Umbilical cord (tissue), 2 donors: Measurements from ENCODE around the gene OR51B5. TPM values are rescaled to one million over a fixed set of nuclear protein-coding genes. Genes with fewer than 3 reads are reported as not detected.
A peak's percentile ranks its signal among the peaks of the same experiment; 100 is the strongest.
"Not testable (repeated sequence)": the region's sequence is repeated elsewhere in the genome, so short reads cannot be mapped to it uniquely, and the experiment has no call there.

Experiments
- DNase-seq: peaks from one replicate; pipeline ENCODE4 v3.0.0-alpha.2; 2015; ENCODE audit warnings: low spot score
- total RNA-seq: library from RNA; depleted of rRNA; stranded (reverse); fragments of >200 nt; gene quantifications from one replicate; pipeline ENCODE4 v1.2.3, GENCODE V29; 2014; ENCODE audit warnings: low replicate concordance; ENCODE audit not compliant: insufficient read depth

The OR51B5 gene, protein sequence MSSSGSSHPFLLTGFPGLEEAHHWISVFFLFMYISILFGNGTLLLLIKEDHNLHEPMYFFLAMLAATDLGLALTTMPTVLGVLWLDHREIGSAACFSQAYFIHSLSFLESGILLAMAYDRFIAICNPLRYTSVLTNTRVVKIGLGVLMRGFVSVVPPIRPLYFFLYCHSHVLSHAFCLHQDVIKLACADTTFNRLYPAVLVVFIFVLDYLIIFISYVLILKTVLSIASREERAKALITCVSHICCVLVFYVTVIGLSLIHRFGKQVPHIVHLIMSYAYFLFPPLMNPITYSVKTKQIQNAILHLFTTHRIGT
- 17.1 TPM for total RNA-seq

DNA sequence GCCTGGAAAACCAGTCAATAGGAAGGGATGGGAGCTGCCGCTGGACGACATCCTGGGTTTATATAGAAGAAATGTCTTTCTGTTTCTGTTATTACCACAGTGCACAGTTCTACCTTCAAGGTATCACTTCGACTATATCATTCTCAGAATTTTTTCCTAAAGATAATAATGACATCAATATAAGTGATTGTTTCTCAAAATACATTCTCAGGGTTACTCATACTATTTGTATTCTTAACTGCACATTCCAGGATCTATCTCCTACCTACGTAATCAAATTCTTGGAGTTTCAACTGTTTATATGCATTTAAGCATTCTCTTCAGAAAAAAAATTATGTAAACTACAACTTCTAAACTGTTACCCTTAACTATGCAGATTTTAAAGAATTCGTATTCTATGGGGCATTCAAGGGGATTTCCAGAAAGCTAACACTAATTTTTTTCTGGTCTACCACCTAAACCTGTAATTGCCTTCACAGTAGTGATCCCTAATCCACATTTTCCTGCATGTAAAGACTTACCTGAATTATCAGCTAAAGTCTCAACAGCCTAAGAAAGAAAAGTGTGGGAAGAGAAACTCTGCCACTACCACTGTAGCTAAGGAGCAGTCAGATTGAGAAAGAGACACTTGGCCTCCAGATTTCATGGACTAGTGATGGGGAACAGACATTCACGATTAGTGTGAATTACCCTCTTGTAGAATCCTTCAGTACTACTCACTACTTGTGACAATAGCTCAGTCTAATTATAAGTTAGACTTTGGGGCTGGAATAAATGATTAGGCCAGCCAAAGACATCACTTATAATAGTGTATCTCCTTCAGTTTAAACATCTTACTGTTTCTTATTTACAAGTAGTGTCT lies at the start of gene OR51B5:
OR51B5 (minus strand) TSS at position 51 of the 862 bp plus-strand sequence; CDS start at position 51, 0 bp downstream.
- no peak for DNase-seq

DNA sequence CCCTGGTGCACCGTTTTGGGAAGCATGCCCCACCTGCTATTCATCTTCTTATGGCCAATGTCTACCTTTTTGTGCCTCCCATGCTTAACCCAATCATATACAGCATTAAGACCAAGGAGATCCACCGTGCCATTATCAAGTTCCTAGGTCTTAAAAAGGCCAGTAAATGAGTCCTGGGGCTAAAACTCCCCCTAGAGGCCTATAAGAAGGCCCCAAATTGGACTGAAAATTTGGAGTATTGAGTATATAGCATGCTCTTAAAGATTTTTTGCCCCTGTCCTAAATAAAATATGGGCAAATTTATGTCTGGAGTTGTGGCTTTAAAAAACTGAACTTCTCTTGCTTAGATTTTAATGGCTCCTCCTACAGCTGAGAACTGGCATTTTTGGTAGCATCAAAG lies 46.9 kb upstream of the OR51B5 start:
- DNase-seq = no peak

DNA sequence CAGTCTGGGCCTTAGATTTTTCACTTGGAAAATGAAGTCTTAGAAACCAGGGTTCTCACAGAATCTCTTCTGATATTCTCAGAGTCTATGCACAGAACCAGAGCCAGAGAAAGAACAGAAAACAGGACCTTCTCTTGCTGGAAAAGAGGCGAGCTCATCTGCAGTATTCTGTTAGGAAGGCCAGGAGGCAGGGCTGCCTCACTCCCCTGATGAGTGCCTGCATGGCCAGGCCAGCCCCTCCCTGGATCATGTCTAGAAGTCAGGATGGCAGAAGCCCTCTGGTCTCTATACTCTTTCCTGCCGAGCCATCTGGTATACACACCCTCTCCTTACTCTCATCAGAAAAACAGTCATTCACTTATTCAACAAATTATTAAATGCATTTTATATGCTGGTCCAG lies 41.0 kb upstream of the OR51B5 start:
- no peak for DNase-seq

DNA sequence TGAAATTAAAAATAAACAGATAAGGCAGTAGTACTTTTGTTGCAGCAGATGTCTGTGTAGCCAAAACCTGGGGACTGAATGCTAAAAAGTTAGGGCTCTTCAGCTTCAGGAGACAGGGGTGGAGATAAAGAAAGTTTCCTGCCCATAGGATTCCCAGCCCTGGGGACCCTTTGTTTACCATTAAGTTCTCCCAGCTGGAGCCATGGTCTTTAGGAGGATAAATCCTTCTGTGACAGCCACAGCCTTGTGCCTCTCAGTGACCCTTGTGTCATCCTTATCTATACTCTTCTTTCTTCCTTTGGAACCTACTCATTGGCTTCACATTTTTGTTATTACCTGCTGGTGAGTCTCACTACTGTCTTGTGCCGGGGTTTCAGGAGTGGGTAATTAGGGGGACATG lies 40.3 kb upstream of the OR51B5 start, which contains the start of gene OR51M1:
OR51M1 (plus strand) TSS at position 237 of the 400 bp plus-strand sequence. CDS start 5,587 bp downstream, outside the sequence.
- no peak for DNase-seq

DNA sequence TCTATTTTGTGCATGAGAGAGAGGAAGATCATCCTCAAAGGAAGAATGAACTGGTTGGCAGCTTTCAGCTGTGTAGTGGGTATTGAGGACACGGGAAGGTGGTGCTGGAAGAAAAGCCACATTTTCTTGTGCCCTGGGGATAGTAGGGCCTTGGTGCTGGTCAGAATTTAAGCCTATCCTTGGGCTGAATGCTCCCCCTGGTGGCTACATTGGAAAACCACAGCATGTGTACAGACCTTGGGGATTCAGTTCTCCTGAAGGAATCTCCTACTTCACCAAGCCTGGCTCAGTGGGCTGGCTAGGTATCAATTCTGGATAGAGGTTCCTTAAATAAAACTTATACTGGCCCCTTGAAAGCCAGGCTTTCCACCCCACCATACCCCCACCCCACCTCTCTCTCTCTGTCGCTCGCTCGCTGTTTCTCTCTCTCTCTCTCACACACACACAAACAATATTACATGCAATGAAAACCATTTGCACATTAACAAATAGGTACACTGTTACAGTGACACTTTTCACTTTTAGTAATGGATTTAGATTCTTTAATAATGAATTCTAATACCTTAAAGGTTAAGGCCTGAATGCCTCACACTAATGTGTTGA lies 37.5 kb upstream of the OR51B5 start:
- peak; percentile 57 for DNase-seq

DNA sequence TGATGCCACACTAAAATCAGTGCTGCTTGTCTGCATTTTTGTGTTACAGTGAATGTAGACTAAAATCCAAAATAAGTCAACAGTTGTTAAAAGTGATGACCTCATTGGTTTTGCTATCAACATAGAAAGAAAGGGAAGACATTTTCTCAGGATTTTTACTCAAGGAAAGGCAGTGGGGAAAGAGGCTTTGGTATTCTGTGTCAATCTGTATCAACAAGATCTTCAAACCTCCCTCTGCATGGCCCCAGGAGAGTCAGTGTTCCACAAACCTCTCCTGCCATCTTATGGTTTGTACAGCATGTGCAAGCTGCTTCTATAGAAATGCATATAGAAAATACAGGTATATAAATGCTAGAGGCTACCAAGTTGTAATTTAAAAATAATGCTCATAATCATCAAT lies 26.5 kb upstream of the OR51B5 start:
- DNase-seq = peak; percentile 84

DNA sequence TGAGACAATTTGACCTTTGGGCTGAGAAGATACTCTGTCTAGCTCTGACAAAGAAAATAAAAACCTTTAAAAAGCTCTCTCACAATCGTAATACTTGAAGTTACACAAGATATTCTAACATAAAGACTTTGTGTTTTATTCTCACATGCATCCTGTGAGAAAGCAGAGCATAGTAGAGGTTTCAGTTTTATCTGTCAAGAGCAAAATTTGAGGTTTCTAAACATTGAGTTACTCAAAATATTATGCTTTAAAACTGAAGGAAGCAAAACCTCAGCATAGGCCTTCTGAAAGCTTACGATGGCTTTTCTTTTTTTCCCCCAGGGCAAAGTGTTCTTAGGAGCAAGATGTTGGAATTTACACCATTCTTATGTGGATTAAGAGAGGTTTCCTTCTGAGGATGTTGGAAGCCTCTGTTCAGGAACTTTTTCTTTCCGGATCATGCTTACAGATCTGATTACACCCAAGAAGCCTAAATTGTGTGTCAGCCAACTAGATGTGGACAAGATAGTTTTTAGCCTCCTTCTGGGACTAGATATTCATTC lies 25.2 kb upstream of the OR51B5 start:
- peak; percentile 44 for DNase-seq

DNA sequence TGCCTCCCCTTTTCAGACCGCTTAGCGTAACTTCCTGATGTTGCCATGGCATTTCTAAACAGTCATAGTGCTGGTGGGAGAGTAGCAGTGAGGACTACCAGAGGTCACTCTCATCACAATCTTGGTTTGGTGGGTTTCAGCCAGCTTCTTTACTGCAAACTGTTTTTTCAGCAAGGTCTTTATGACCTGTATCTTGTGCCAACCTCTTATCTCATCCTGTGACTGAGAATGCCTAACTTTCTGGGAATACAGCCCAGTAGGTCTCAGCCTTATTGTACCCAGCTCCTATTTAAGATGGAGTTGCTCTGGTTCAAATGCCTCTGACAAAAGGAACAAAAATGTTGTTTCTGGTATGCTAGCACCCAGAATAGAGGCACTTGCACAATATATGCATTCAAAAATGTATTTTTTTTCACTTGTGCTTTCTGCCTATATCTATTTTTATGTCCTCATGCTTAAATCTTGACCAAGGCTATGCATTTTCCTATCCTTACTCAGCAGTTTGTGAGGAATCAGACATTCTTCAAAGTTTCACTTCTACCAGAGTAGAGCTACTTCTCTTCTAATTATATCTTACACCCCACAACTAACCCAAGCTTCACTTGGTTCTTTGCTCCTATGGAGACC lies 24.2 kb upstream of the OR51B5 start:
- peak; percentile 69 for DNase-seq

DNA sequence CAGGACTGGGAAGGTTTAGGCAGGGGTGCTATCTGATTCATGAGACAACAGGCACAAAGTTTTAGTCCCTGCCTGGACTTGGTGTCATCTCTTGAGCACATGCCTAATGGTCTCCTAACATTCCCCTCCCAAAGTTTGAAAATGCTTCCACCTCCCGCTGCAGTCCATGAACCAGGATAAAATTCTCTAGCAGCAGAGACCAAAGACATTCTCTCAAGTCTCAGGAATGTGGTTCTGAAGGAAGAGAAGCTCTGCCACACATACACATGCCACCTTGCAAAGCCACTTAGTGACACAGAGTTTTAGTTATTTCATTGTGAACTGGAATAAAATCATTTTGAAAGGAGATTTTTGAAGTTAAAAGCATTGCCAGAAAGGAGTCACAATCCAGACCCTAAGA lies 23.5 kb upstream of the OR51B5 start:
- no peak for DNase-seq

DNA sequence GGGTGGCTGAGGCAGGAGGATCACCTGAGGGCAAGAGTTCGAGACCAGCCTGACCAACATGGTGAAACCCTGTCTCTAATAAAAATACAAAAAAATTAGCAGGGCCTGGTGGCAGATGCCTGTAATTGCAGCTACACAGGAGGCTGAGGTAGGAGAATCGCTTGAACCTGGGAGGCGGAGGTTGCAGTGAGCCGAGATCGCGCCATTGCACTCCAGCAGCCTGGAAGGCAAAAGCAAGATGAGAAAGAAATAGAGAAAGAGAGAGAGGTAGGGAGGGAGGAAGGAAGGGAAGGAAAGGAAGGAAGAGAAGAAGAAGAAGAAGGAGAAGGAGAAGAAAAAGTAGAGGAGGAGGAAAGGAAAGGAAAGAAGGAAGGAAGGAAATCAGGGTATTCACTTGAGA lies 23.0 kb upstream of the OR51B5 start:
- not testable (repeated sequence) for DNase-seq

DNA sequence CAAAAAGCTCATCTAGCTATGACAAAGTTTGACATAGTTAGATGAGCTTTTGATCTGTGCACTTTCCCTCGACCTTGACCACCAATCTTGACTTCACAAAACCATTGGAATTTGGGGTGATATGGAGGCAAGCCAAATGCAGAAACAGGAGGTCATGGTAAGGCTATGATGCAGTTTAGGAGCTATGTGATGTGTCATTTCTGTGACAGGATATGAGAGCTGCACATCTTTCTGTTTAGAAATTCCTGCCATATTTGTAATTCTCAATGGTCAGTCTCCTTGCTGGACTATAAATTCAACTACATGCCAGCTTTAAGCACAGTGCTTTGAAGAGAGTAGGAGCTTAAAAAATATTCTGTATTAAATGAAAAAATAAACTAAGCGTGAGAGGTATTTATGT lies 20.9 kb upstream of the OR51B5 start:
- no peak for DNase-seq

DNA sequence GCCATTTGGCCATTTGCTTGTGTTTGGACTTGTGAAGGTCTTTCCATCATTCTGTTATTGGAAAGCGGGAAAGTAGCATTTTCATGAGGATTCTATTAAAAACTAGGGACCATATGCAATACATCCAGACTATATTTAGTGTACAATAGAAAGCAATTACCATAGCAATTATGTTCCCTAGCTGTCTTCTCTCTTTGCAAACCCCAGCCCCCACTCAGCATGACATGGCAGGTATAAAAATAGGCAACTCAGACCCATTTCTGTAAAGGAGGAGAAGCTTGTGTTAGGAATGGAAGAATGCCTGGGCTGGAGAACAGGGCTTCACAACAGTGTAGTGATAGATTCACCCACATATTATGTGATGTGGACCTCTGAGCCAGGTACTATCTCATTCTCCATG lies 20.4 kb upstream of the OR51B5 start:
- no peak for DNase-seq

DNA sequence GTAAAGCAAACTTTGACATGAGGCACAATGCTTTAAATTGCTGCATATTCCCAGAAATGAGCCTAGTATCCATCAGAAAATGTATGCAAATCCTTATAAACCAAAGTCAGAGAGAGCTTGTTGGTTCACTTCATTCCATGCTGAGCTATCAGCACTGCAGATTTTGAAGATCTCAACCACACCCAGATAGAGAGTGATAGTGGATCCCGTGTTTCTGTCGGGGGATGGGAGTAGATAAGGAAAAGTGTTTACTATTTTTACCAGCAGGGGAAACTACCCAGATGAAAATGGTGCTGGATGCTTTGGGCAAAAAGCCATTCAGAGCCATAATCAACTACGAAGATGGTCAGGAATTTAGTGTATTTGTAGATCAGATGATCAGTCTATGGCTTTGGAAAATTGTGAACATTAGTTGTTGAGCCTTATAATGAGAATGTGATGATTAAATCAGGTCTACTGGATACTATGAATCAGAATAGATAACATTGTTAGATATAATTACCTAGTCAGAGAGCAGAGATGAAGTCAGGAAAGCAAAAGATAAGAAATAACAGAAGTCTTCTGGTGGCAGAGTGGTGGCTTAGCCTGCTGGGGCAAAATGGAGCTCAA lies 18.8 kb upstream of the OR51B5 start:
- no peak for DNase-seq

DNA sequence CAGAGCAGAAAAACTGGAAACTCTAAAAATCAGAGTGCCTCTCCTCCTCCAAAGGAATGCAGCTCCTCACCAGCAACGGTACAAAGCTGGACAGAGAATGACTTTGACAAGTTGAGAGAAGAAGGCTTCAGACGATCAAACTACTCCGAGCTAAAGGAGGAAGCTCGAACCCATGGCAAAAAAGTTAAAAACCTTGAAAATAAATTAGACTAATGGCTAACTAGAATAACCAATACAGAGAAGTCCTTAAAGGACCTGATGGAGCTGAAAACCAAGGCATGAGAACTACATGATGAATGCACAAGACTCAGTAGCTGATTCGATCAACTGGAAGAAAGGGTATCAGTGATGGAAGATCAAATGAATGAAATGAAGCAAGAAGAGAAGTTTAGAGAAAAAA lies 12.7 kb upstream of the OR51B5 start:
- not testable (repeated sequence) for DNase-seq

DNA sequence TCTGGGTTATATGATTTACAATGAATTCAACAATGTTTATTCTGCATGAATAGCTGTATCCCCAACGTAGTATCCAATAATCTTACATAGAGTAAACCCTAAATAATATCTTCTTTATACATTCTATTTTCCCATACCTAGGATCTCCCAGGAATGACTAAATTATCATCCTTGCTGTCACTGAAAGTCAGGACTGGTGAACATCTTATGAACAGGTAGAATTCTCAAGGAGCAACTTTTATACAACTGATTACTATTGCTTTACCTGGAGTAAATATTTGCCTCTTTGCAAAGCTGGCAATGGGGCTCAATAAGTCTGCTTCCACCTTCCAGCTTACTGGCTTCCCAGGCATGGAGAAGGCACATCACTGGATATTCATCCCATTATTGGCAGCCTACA lies 7.9 kb upstream of the OR51B5 start, which contains the start of gene OR51B6:
OR51B6 (plus strand) TSS at position 301 of the 400 bp plus-strand sequence; CDS start at position 301, 0 bp downstream.
- DNase-seq = no peak

DNA sequence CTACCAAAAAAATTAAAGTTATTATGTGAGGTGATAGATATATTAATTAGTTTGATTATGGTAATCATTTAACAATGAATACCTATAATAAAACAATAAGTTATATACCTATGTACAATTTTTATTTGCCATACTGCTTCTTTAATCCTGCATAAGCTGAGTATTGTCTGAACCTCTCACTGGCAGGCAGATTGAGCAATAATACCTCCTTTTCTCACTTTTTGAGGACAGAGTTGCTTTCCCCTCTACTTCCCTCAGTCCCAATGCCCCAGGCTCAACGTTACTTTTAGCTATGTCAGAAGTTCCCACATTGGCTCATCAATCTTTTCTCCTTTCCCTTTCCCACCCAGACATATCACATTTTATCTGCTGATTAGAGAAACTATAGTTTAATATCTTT lies 6.2 kb upstream of the OR51B5 start:
- no peak for DNase-seq

DNA sequence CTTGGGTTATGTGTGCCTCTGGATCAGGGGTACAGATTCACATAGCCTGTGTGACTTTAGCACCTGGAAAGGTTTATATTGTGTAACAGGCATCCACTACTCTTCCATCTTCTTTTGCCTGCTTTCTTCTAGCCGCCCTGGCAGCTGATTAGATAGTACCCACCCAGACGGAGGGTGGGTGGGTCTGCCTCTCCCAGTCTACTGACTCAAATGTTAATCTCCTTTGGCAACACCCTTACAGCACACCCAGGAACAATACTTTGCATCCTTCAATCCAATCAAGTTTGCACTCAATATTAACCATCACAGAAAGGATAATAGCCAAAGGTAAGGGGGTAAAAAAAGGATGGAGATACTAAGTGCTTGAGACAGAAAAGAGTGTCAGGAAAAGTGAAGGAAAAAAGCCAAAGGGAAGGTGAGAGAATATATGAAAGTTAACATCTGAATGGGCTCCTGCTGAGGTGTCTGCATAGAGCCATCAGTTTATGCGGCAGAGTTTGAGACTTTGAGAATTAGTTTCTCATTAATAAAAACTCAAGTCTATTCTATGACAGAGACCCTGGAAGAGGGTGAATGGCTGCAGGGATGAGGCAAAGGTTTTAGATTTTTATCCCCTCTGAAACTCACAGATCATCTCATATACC lies 5.3 kb upstream of the OR51B5 start:
- DNase-seq = no peak

DNA sequence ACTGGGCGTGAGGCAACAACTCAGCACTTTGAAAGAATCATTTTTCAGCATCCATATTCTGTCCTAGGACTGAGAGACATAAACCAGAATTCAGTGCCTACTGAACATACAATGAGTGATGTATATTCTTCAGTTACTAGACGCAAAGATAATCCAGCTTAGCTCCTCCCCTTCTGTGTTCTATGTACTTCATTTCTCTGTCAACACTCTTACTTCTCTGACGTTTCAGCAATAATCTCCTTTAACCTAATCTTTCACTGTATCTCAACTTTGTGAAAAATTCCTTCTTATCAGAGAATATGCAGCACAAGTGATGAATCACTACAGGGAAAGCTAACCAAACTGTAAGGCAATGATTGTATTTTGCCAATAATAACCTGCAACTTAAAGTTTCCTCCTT lies 2.5 kb upstream of the OR51B5 start:
- no peak for DNase-seq

DNA sequence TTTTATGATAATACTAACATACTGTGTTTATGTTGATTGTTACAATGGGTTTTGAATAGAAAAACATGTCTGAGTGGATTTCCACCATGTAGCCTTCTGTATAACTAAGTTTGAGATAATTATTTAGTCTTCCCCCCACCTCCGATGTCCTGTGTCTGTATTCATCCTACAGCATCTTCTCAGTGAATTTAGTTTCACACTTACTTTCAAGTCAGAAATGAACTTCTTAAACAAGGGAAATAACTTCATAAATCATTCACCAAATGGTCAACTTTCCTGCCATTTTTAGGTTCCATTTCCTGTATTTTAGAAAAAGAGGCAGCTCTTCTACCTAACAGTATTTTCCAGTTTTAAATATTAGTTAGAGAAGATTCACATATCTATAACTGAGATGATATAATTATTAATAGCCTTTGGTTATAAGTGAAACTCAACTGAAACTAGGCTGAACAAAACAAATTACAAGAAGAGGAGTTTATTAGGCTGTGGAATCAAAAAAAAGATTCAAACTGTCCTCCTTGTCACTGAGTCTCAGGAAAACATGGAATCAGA lies 3.5 kb downstream of the OR51B5 start:
- no peak for DNase-seq

DNA sequence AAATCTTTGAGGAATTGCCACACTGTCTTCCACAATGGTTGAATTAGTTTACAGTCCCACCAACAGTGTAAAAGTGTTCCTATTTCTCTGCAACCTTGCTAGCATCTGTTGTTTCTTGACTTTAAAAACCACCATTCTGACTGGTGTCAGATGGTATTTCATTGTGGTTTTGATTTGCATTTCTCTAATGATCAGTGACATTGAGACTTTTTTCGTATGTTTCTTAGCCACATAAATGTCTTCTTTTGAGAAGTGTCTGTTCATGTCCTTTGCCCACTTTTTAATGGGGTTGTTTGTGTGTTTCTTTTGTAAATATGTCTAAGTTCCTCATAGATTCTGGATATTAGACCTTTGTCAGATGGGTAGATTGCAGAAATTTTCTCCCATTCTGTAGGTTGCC lies 6.1 kb downstream of the OR51B5 start:
- not testable (repeated sequence) for DNase-seq
